ENCODE data around the gene LRRC56. TPM values are rescaled to one million over a fixed set of nuclear protein-coding genes. Genes with fewer than 3 reads are reported as not detected.

The LRRC56 gene
- total RNA-seq, 1 experiment from 2014 or later = 3.4 TPM

DNA sequence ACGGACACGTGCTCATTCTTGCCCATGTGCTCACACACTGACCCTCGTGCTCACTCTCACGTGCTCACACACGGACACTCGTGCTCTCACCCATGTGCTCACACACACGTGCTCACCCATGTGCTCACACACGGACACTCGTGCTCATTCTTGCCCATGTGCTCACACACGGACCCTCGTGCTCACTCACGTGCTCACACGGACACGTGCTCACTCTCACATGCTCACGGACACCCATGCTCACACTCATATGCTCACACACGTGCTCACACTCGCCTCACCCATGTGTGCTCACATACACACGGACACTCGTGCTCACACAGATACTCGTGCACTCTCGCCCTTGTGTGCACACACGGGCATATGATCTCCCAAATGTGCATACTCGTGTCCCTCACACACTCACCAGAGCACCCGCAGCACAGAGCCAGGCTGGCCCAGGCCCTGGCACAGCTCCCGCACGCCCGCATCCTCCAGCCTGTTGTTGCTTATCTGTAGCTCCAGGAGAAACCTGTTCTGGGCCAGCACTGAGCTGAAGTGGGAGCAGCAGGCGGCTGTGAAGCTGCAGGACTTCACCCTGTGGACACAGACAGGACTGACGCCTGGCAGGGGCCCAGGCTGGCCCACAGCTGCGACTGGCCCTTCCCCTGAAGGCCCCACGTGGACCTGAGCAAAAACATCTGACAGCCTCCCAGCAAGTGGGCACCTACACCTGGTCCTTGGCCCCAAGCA is 39.6 kb upstream of the LRRC56 start:
- Histone ChIP-seq H3K23ac (ENCODE audit: insufficient read length, low read depth, low read length) (no peak overlapping the region), H2BK20ac (ENCODE audit: low read depth, low read length, poor library complexity, severe bottlenecking) (no peak overlapping the region), H3K9me3 (ENCODE audit: control insufficient read depth, low read depth, low read length) (no peaks in the 10 kb centered on the region), H3K4me1 (ENCODE audit: insufficient read depth, low read length) (no peaks in the 10 kb centered on the region), H4K8ac (replicated peaks; ENCODE audit: insufficient read length, low read depth, low read length) (no peak overlapping the region), H2AFZ (ENCODE audit: low read length) (no peak overlapping the region), H3K4me2 (ENCODE audit: insufficient read depth, insufficient read length, low read length) (no peak overlapping the region), H3K9ac (ENCODE audit: extremely low read depth, insufficient read length, low read length) (no peak overlapping the region), H2BK120ac (ENCODE audit: low read depth, low read length, poor library complexity, severe bottlenecking) (no peak overlapping the region), H3K18ac (ENCODE audit: insufficient read length, low read depth, low read length) (no peak overlapping the region), H2BK12ac (ENCODE audit: insufficient read length, low read depth, low read length) (no peak overlapping the region), H3K27me3 (ENCODE audit: insufficient read depth, low read length) (no peaks in the 10 kb centered on the region), H3K4ac (ENCODE audit: low read depth, low read length) (no peak overlapping the region), H2BK15ac (ENCODE audit: low read depth, low read length) (no peak overlapping the region), H4K5ac (ENCODE audit: insufficient read length, low read depth, low read length) (no peak overlapping the region), H2AK5ac (ENCODE audit: insufficient read length, low read length) (no peak overlapping the region), H4K91ac (ENCODE audit: insufficient read length, low read depth, low read length) (no peak overlapping the region), H3K23me2 (ENCODE audit: insufficient read length, low read depth, low read length, poor library complexity, severe bottlenecking) (no peaks in the 10 kb centered on the region), H4K20me1 (ENCODE audit: control insufficient read depth, insufficient read depth, insufficient read length) (no peaks in the 10 kb centered on the region), H3T11ph (ENCODE audit: low read length) (no peak overlapping the region), H3K14ac (ENCODE audit: insufficient read depth, low read length) (no peak overlapping the region), H3K27ac (ENCODE audit: insufficient read length, low read depth, low read length) (no peak overlapping the region), H2BK5ac (ENCODE audit: insufficient read length, low read length) (no peak overlapping the region), H3K79me2 (ENCODE audit: insufficient read depth, low read length) (no peaks in the 10 kb centered on the region), H3K79me1 (ENCODE audit: insufficient read depth, low read depth, low read length, poor library complexity, severe bottlenecking) (no peaks in the 10 kb centered on the region), H3K56ac (ENCODE audit: insufficient read length, low read depth, low read length) (no peak overlapping the region)
- Mint-ChIP-seq H3K4me1 (no peaks in the 10 kb centered on the region), H3K4me3 (no peak overlapping the region), H3K27ac (peak overlapping the region in 1 of 3 experiments; percentile 58; a peak in 2 of 7 replicates), H3K9me3 (peaks cover 12% of the 10 kb centered on the region in 2 experiments), H3K27me3 (ENCODE audit: low read depth) (peaks cover 4% of the 10 kb centered on the region; the same call in 1 of the 2 replicates), H3K36me3 (ENCODE audit: insufficient read depth in 1 of 3, low read depth in 3 of 3) (peaks cover 41 to 74% (median 66%) of the 10 kb centered on the region in 3 experiments)
- TF ChIP-seq, protein P1, sequence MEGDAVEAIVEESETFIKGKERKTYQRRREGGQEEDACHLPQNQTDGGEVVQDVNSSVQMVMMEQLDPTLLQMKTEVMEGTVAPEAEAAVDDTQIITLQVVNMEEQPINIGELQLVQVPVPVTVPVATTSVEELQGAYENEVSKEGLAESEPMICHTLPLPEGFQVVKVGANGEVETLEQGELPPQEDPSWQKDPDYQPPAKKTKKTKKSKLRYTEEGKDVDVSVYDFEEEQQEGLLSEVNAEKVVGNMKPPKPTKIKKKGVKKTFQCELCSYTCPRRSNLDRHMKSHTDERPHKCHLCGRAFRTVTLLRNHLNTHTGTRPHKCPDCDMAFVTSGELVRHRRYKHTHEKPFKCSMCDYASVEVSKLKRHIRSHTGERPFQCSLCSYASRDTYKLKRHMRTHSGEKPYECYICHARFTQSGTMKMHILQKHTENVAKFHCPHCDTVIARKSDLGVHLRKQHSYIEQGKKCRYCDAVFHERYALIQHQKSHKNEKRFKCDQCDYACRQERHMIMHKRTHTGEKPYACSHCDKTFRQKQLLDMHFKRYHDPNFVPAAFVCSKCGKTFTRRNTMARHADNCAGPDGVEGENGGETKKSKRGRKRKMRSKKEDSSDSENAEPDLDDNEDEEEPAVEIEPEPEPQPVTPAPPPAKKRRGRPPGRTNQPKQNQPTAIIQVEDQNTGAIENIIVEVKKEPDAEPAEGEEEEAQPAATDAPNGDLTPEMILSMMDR (conservative IDR thresholded peaks at IDR 0.05) = no peak
- no CpG with 5 or more reads among the region's 31 CpGs for WGBS (ENCODE audit: extremely low coverage, insufficient read length, low lambda C conversion rate)
- no peak for DNase-seq
